Measurements from ENCODE around the gene MATK. TPM values are rescaled to one million over a fixed set of nuclear protein-coding genes. Genes with fewer than 3 reads are reported as not detected.

The MATK gene
- total RNA-seq, 1 donor: not detected

GRCh38 chr19:3807574-3808354 is 21.6 kb upstream of the MATK start:
- DNase-seq (ENCODE audit: low read depth): no peak
- no peak overlapping the region for H3K4me3 ChIP-seq (ENCODE audit: low read depth, low read length)
- TF ChIP-seq CTCF (IDR thresholded peaks at IDR 0.05; ENCODE audit: insufficient read depth, low read depth, low read length): no peak

GRCh38 chr19:3807131-3807480 is 20.9 kb upstream of the MATK start:
- no peak for TF ChIP-seq CTCF (IDR thresholded peaks at IDR 0.05; ENCODE audit: insufficient read depth, low read depth, low read length)
- H3K4me3 ChIP-seq (ENCODE audit: low read depth, low read length): no peak overlapping the region
- DNase-seq (ENCODE audit: low read depth): no peak

GRCh38 chr19:3805859-3806258 is 19.7 kb upstream of the MATK start:
- DNase-seq (ENCODE audit: low read depth): no peak
- no peak for TF ChIP-seq CTCF (IDR thresholded peaks at IDR 0.05; ENCODE audit: insufficient read depth, low read depth, low read length)
- no peak overlapping the region for H3K4me3 ChIP-seq (ENCODE audit: low read depth, low read length)

- no peak for DNase-seq (ENCODE audit: low read depth)
- TF ChIP-seq CTCF (IDR thresholded peaks at IDR 0.05; ENCODE audit: insufficient read depth, low read depth, low read length): no peak
Measured at GRCh38 chr19:3804429-3804828, 18.2 kb upstream of the MATK start.

GRCh38 chr19:3803986-3804385 is 17.8 kb upstream of the MATK start:
- no peak for TF ChIP-seq CTCF (IDR thresholded peaks at IDR 0.05; ENCODE audit: insufficient read depth, low read depth, low read length)
- DNase-seq (ENCODE audit: low read depth): no peak
- H3K4me3 ChIP-seq (ENCODE audit: low read depth, low read length): no peak overlapping the region

More at GRCh38 chr19:3804429-3804828, 18.2 kb upstream of the MATK start:
- H3K4me3 ChIP-seq (ENCODE audit: low read depth, low read length): no peak overlapping the region

- no peak for DNase-seq (ENCODE audit: low read depth)
- TF ChIP-seq CTCF (IDR thresholded peaks at IDR 0.05; ENCODE audit: insufficient read depth, low read depth, low read length): no peak
- no peak overlapping the region for H3K4me3 ChIP-seq (ENCODE audit: low read depth, low read length)
Measured at GRCh38 chr19:3803114-3803888, 17.1 kb upstream of the MATK start.

All from fibroblast of villous mesenchyme (primary cell).